Measurements from ENCODE around the gene HJV.

Gene HJV

GRCh38 chr1:145992958-145993617 is 28.4 kb downstream of the HJV start:
- no peak for DNase-seq (ENCODE audit: low spot score)

GRCh38 chr1:145992502-145992936 is 29.0 kb downstream of the HJV start:
- DNase-seq (ENCODE audit: low spot score): no peak

- DNase-seq (ENCODE audit: low spot score): no peak
These were observed 29.7 kb downstream of the HJV start for GRCh38 chr1:145991735-145992412.

GRCh38 chr1:145990249-145990855 is 31.2 kb downstream of the HJV start:
- DNase-seq (ENCODE audit: low spot score): peak; percentile 52

GRCh38 chr1:145988773-145989172 is 32.8 kb downstream of the HJV start:
- DNase-seq (ENCODE audit: low spot score): no peak

- no peak for DNase-seq (ENCODE audit: low spot score)
These were observed 33.6 kb downstream of the HJV start for GRCh38 chr1:145987926-145988325.

GRCh38 chr1:145986551-145986950 is 35.0 kb downstream of the HJV start:
- no peak for DNase-seq (ENCODE audit: low spot score)

- no peak for DNase-seq (ENCODE audit: low spot score)
These were observed 35.8 kb downstream of the HJV start for GRCh38 chr1:145985502-145986439.

- no peak for DNase-seq (ENCODE audit: low spot score)
These were observed 36.4 kb downstream of the HJV start for GRCh38 chr1:145985129-145985501.

GRCh38 chr1:145983960-145984830 is 37.3 kb downstream of the HJV start:
- no peak for DNase-seq (ENCODE audit: low spot score)

GRCh38 chr1:145983206-145983675 is 38.3 kb downstream of the HJV start:
- no peak for DNase-seq (ENCODE audit: low spot score)

- DNase-seq (ENCODE audit: low spot score): no peak
These were observed 39.4 kb downstream of the HJV start for GRCh38 chr1:145982010-145982723.

- DNase-seq (ENCODE audit: low spot score): no peak
These were observed 41.0 kb downstream of the HJV start for GRCh38 chr1:145980457-145980994.

GRCh38 chr1:145979746-145980456 is 41.6 kb downstream of the HJV start:
- DNase-seq (ENCODE audit: low spot score): peak; percentile 51

GRCh38 chr1:145978854-145979745 is 42.4 kb downstream of the HJV start:
- DNase-seq (ENCODE audit: low spot score): peak; percentile 100

- no peak for DNase-seq (ENCODE audit: low spot score)
These were observed 43.1 kb downstream of the HJV start for GRCh38 chr1:145978471-145978853.

- peak; percentile 89 for DNase-seq (ENCODE audit: low spot score)
These were observed 43.8 kb downstream of the HJV start for GRCh38 chr1:145977486-145978470.
